Activated CD8-positive, alpha-beta memory T cell treated with anti-CD3 and anti-CD28 coated beads, Interleukin-2, amount 10 ng/mL, durations not matched to agents 7 days and 5 days (primary cell): ENCODE results near the gene FBN1. TPM values are rescaled to one million over a fixed set of nuclear protein-coding genes. Genes with fewer than 3 reads are reported as not detected.

Experiments
- ATAC-seq: fragments of 150-1000 bp; cut with Tn5 transposase; one replicate; pipeline ENCODE4 v1.10.0; 2021; ENCODE audit warnings: moderate library complexity
- CTCF ChIA-PET: fragments of 350-600 bp; sonication (Branson Sonifier 250); formaldehyde crosslinking; loops from one replicate; lab custom pipeline; 2021; ENCODE audit warnings: antibody characterized with exemption; lab: Charles Lee
- DNase-seq: peaks from one replicate; pipeline ENCODE4 v3.0.0-alpha.2; 2020
- H3K27ac Mint-ChIP-seq: one replicate; pipeline ENCODE4 v1.8.0; 2021; ENCODE audit warnings: mild to moderate bottlenecking, mixed read lengths
- H3K27me3 Mint-ChIP-seq: one replicate; pipeline ENCODE4 v1.8.0; 2021; ENCODE audit warnings: mixed read lengths
- H3K36me3 Mint-ChIP-seq: one replicate; pipeline ENCODE4 v1.8.0; 2021; ENCODE audit warnings: mild to moderate bottlenecking, mixed read lengths
- H3K4me1 Mint-ChIP-seq: one replicate; pipeline ENCODE4 v1.8.0; 2021; ENCODE audit warnings: mixed read lengths
- H3K4me3 Mint-ChIP-seq: one replicate; pipeline ENCODE4 v1.8.0; 2021; ENCODE audit warnings: mild to moderate bottlenecking, moderate library complexity, mixed read lengths
- H3K9me3 Mint-ChIP-seq: one replicate; pipeline ENCODE4 v1.8.0; 2022; ENCODE audit warnings: low read depth, mixed read lengths
- total RNA-seq, 2 experiments: library from RNA; stranded (reverse); gene quantifications; one replicate each; pipeline ENCODE4 v1.2.3, GENCODE V29; 2021

FBN1 gene
- total RNA-seq, 2 experiments from 2014 or later = 1.1 to 1.3 TPM

GRCh38 chr15:48463366-48463880, 182.1 kb downstream of the FBN1 start:
- CTCF ChIA-PET = no interaction called here
- Mint-ChIP-seq H3K4me3 (no peak overlapping the region), H3K4me1 (no peaks in the 10 kb centered on the region), H3K27ac (no peak overlapping the region), H3K36me3 (no peaks in the 10 kb centered on the region), H3K27me3 (peaks cover 2% of the 10 kb centered on the region), H3K9me3 (no peaks in the 10 kb centered on the region)
- DNase-seq = no peak
- ATAC-seq = no peak

- Mint-ChIP-seq H3K27me3 (peaks cover 2% of the 10 kb centered on the region), H3K9me3 (no peaks in the 10 kb centered on the region), H3K4me3 (no peak overlapping the region), H3K27ac (no peak overlapping the region), H3K4me1 (no peaks in the 10 kb centered on the region), H3K36me3 (no peaks in the 10 kb centered on the region)
- CTCF ChIA-PET = no interaction called here
- no peak for DNase-seq
- no peak for ATAC-seq
Observed at GRCh38 chr15:48462688-48463087, 182.8 kb downstream of the FBN1 start.

- no peak overlapping the region for H3K27ac Mint-ChIP-seq
- DNase-seq (no peak), ATAC-seq (no peak)
- H3K4me3 Mint-ChIP-seq = no peak overlapping the region
- no peaks in the 10 kb centered on the region for H3K4me1 Mint-ChIP-seq
- H3K9me3 Mint-ChIP-seq = no peaks in the 10 kb centered on the region
- peaks cover 2% of the 10 kb centered on the region for H3K27me3 Mint-ChIP-seq
- CTCF ChIA-PET = no interaction called here
- H3K36me3 Mint-ChIP-seq = no peaks in the 10 kb centered on the region
Observed at GRCh38 chr15:48459571-48460442, 185.7 kb downstream of the FBN1 start.

GRCh38 chr15:48458876-48459275, 186.6 kb downstream of the FBN1 start:
- Mint-ChIP-seq H3K36me3 (no peaks in the 10 kb centered on the region), H3K4me3 (no peak overlapping the region), H3K27ac (no peak overlapping the region), H3K9me3 (no peaks in the 10 kb centered on the region), H3K4me1 (no peaks in the 10 kb centered on the region), H3K27me3 (peaks cover 2% of the 10 kb centered on the region)
- CTCF ChIA-PET = no interaction called here
- DNase-seq (no peak), ATAC-seq (no peak)

GRCh38 chr15:48456134-48456533, 189.4 kb downstream of the FBN1 start:
- H3K4me1 Mint-ChIP-seq = no peaks in the 10 kb centered on the region
- H3K4me3 Mint-ChIP-seq = no peak overlapping the region
- CTCF ChIA-PET = no interaction called here
- H3K27ac Mint-ChIP-seq = no peak overlapping the region
- DNase-seq = no peak
- H3K27me3 Mint-ChIP-seq = peaks cover 2% of the 10 kb centered on the region
- ATAC-seq = no peak
- no peaks in the 10 kb centered on the region for H3K9me3 Mint-ChIP-seq
- H3K36me3 Mint-ChIP-seq = no peaks in the 10 kb centered on the region

- ATAC-seq (no peak), DNase-seq (no peak)
- peaks cover 12% of the 10 kb centered on the region for H3K27me3 Mint-ChIP-seq
- no peak overlapping the region for H3K4me3 Mint-ChIP-seq
- H3K9me3 Mint-ChIP-seq = no peaks in the 10 kb centered on the region
- no peaks in the 10 kb centered on the region for H3K36me3 Mint-ChIP-seq
- H3K4me1 Mint-ChIP-seq = no peaks in the 10 kb centered on the region
- no peak overlapping the region for H3K27ac Mint-ChIP-seq
- CTCF ChIA-PET = no interaction called here
Observed at GRCh38 chr15:48451736-48452135, 193.8 kb downstream of the FBN1 start.

GRCh38 chr15:48451241-48451640, 194.3 kb downstream of the FBN1 start:
- Mint-ChIP-seq H3K27me3 (peaks cover 12% of the 10 kb centered on the region), H3K9me3 (no peaks in the 10 kb centered on the region), H3K36me3 (no peaks in the 10 kb centered on the region), H3K4me1 (no peaks in the 10 kb centered on the region), H3K4me3 (no peak overlapping the region), H3K27ac (no peak overlapping the region)
- CTCF ChIA-PET = no interaction called here
- no peak for DNase-seq
- ATAC-seq = no peak

- Mint-ChIP-seq H3K27ac (no peak overlapping the region), H3K4me3 (no peak overlapping the region), H3K36me3 (no peaks in the 10 kb centered on the region), H3K9me3 (no peaks in the 10 kb centered on the region), H3K27me3 (peaks cover 12% of the 10 kb centered on the region), H3K4me1 (no peaks in the 10 kb centered on the region)
- no peak for ATAC-seq
- CTCF ChIA-PET = no interaction called here
- DNase-seq = no peak
Observed at GRCh38 chr15:48449734-48450133, 195.8 kb downstream of the FBN1 start.

- CTCF ChIA-PET = interaction anchor here (1.7 kb wide), 1 partner anchor 95 kb away, joined by 4 read pairs; no protein-coding TSS in a partner anchor
- Mint-ChIP-seq H3K4me1 (no peaks in the 10 kb centered on the region), H3K4me3 (no peak overlapping the region), H3K27me3 (peaks cover 18% of the 10 kb centered on the region), H3K9me3 (no peaks in the 10 kb centered on the region), H3K36me3 (no peaks in the 10 kb centered on the region), H3K27ac (no peak overlapping the region)
- no peak for DNase-seq
- no peak for ATAC-seq
Observed at GRCh38 chr15:48447657-48448056, 197.9 kb downstream of the FBN1 start.

- DNase-seq (no peak), ATAC-seq (no peak)
- Mint-ChIP-seq H3K36me3 (no peaks in the 10 kb centered on the region), H3K4me3 (no peak overlapping the region), H3K27ac (no peak overlapping the region), H3K9me3 (no peaks in the 10 kb centered on the region), H3K27me3 (peaks cover 18% of the 10 kb centered on the region), H3K4me1 (no peaks in the 10 kb centered on the region)
- CTCF ChIA-PET = interaction anchor here (1.7 kb wide), 1 partner anchor 95 kb away, joined by 4 read pairs; no protein-coding TSS in a partner anchor
Observed at GRCh38 chr15:48447058-48447457, 198.5 kb downstream of the FBN1 start.

- no peaks in the 10 kb centered on the region for H3K9me3 Mint-ChIP-seq
- no peaks in the 10 kb centered on the region for H3K36me3 Mint-ChIP-seq
- H3K4me3 Mint-ChIP-seq = no peak overlapping the region
- CTCF ChIA-PET = no interaction called here
- DNase-seq (no peak), ATAC-seq (no peak)
- H3K27ac Mint-ChIP-seq = no peak overlapping the region
- peaks cover 14% of the 10 kb centered on the region for H3K27me3 Mint-ChIP-seq
- no peaks in the 10 kb centered on the region for H3K4me1 Mint-ChIP-seq
Observed at GRCh38 chr15:48442011-48442410, 203.5 kb downstream of the FBN1 start.

- H3K4me3 Mint-ChIP-seq = no peak overlapping the region
- CTCF ChIA-PET = interaction anchor here (0.6 kb wide), 1 partner anchor 35 kb away, joined by 6 read pairs; no protein-coding TSS in a partner anchor
- H3K9me3 Mint-ChIP-seq = no peaks in the 10 kb centered on the region
- no peak for DNase-seq
- ATAC-seq = no peak
- no peaks in the 10 kb centered on the region for H3K4me1 Mint-ChIP-seq
- no peak overlapping the region for H3K27ac Mint-ChIP-seq
- H3K27me3 Mint-ChIP-seq = peaks cover 14% of the 10 kb centered on the region
- H3K36me3 Mint-ChIP-seq = no peaks in the 10 kb centered on the region
Observed at GRCh38 chr15:48440084-48440483, 205.4 kb downstream of the FBN1 start.

GRCh38 chr15:48437178-48437577, 208.3 kb downstream of the FBN1 start:
- no peaks in the 10 kb centered on the region for H3K36me3 Mint-ChIP-seq
- peaks cover 8% of the 10 kb centered on the region for H3K27me3 Mint-ChIP-seq
- CTCF ChIA-PET = no interaction called here
- ATAC-seq (no peak), DNase-seq (no peak)
- peaks cover 7% of the 10 kb centered on the region for H3K4me1 Mint-ChIP-seq
- H3K4me3 Mint-ChIP-seq = no peak overlapping the region
- H3K27ac Mint-ChIP-seq = no peak overlapping the region
- no peaks in the 10 kb centered on the region for H3K9me3 Mint-ChIP-seq

- no peaks in the 10 kb centered on the region for H3K36me3 Mint-ChIP-seq
- H3K27ac Mint-ChIP-seq = no peak overlapping the region
- ATAC-seq = no peak
- CTCF ChIA-PET = no interaction called here
- peaks cover 7% of the 10 kb centered on the region for H3K4me1 Mint-ChIP-seq
- peaks cover 8% of the 10 kb centered on the region for H3K27me3 Mint-ChIP-seq
- DNase-seq = no peak
- no peak overlapping the region for H3K4me3 Mint-ChIP-seq
- no peaks in the 10 kb centered on the region for H3K9me3 Mint-ChIP-seq
Observed at GRCh38 chr15:48435321-48435720, 210.2 kb downstream of the FBN1 start.
